Transverse colon (tissue), 4 donors: ENCODE data around the gene SLC2A4. TPM values are rescaled to one million over a fixed set of nuclear protein-coding genes. Genes with fewer than 3 reads are reported as not detected.

Experiments used
- DNase-seq: peaks from one replicate; pipeline ENCODE4 v3.0.0-alpha.2; 2019
- H3K27ac ChIP-seq, 4 donors: fragments of 200-600 bp; sonication (generic); 2 replicates each; pipeline ENCODE4 v1.5.1; 2016 to 2018; ENCODE audit warnings: inconsistent platforms in 4 of 4
- H3K27me3 ChIP-seq: fragments of 200-600 bp; sonication (generic); 2 replicates; pipeline ENCODE4 v1.5.1; 2017; ENCODE audit warnings: inconsistent platforms
- H3K36me3 ChIP-seq, 4 donors: fragments of 200-600 bp; sonication (generic); 2 replicates each; pipeline ENCODE4 v1.5.1; 2017 to 2019; ENCODE audit warnings: inconsistent platforms in 4 of 4
- H3K4me1 ChIP-seq, 4 donors: fragments of 200-600 bp; sonication (generic); 2 replicates each; pipeline ENCODE4 v1.5.1; 2017 to 2020; ENCODE audit warnings: inconsistent platforms in 4 of 4
- H3K4me3 ChIP-seq, 4 donors: fragments of 200-600 bp; sonication (generic); 1 replicate in 1 of 4; 2 replicates in 3 of 4; pipeline versions ENCODE4 v1.5.1 to v1.6.1; 2017 to 2019; ENCODE audit warnings: inconsistent platforms in 4 of 4
- H3K9me3 ChIP-seq, 2 donors: fragments of 200-600 bp; sonication (generic); 2 replicates each; pipeline ENCODE4 v1.5.1; 2017 to 2019; ENCODE audit warnings: inconsistent platforms in 2 of 2
- CTCF ChIP-seq, 5 experiments: fragments of 200-600 bp in 3 of 5; fragments of 450-650 bp in 2 of 5; sonication (generic) in 3 of 5; IDR thresholded peaks; 1 replicate in 2 of 5; 2 replicates in 3 of 5; pipeline ENCODE4 v1.5.1; 2016 to 2017; ENCODE audit warnings: antibody characterized with exemption in 5 of 5, inconsistent platforms in 3 of 5, mild to moderate bottlenecking in 2 of 5, moderate library complexity in 1 of 5
- EP300 ChIP-seq: sonication (generic); formaldehyde crosslinking; IDR thresholded peaks from one replicate; pipeline ENCODE4 v1.6.1; 2017; ENCODE audit warnings: antibody characterized with exemption, low read depth
- POLR2A ChIP-seq: fragments of 450-650 bp; IDR thresholded peaks from one replicate; pipeline ENCODE4 v1.6.1; 2016; ENCODE audit warnings: antibody characterized with exemption, mild to moderate bottlenecking, moderate library complexity
- POLR2AphosphoS5 ChIP-seq, 3 donors: sonication (generic); formaldehyde crosslinking; IDR thresholded peaks; one replicate each; pipeline ENCODE4 v1.6.1; 2016; ENCODE audit warnings: antibody characterized with exemption in 3 of 3
- WGBS, 2 donors: methylation state at CpG; one replicate each; pipeline ENCODE4 v1.1.5; 2018; ENCODE audit warnings: low coverage in 1 of 2; 5-methylcytosine and 5-hydroxymethylcytosine counted together
- in situ Hi-C, 4 donors: fragments of 200-750 bp; cut with MboI; loops; one replicate each; pipeline versions ENCODE4 v1.15.0 to v1.15.1; 2017; ENCODE audit warnings: low sequenced_read_pairs in 3 of 4, low pct_ligation_motif_present in 1 of 4, low pct_unique_long_range_greater_than_20kb in 1 of 4
- intact Hi-C: fragments of 100-400 bp; cut with DNase I; formaldehyde crosslinking; loops from one replicate; pipeline ENCODE4 v1.15.1; 2023; ENCODE audit warnings: low total_unique reads
- total RNA-seq, 4 donors: library from RNA; depleted of rRNA; stranded (reverse); fragments of >200 nt; gene quantifications; one replicate each; pipeline ENCODE4 v1.1.0, GENCODE V29; 2016

SLC2A4 gene
- total RNA-seq, 4 donors from 2014 or later, result 9.7 to 35.5 (median 20.3) TPM

- DNase-seq, result no peak
- TF ChIP-seq POLR2AphosphoS5 (IDR thresholded peaks at IDR 0.05) (peak in 2 of 3 donors; percentile 9 to 21), EP300 (no peak)
- Histone ChIP-seq H3K27ac (peak overlapping the region; percentile 84 to 89 (median 86)), H3K9me3 (no peaks in the 10 kb centered on the region), H3K36me3 (no peaks in the 10 kb centered on the region), H3K4me1 (peaks cover 12 to 42% (median 33%) of the 10 kb centered on the region in 4 donors), H3K27me3 (no peaks in the 10 kb centered on the region), H3K4me3 (peak overlapping the region; percentile 41 to 71 (median 48))
- intact Hi-C loops (loop anchor here (2.0 kb wide), 1 partner anchor 15 kb away; no protein-coding TSS in a partner anchor), in situ Hi-C loops (loop anchor here in 2 of 4 donors (25.0 kb wide), 1 partner anchor 245 kb away; the partner anchor contains the start of genes SLC16A11 (in 2 of the 2) and SLC16A13 (in 2 of the 2))
- 9% methylated on average over 43 of the region's 43 CpGs; no CpG with 5 or more reads in 1 of the 2 donors for WGBS, 2 donors
Measured at GRCh38 chr17:7281953-7282751, 634 bp downstream of the SLC2A4 start.

GRCh38 chr17:7282752-7283321 is 1.3 kb downstream of the SLC2A4 start:
- no peak for DNase-seq
- in situ Hi-C loops, result loop anchor here in 2 of 4 donors (25.0 kb wide), 1 partner anchor 246 kb away; the partner anchor contains the start of genes SLC16A11 (in 2 of the 2) and SLC16A13 (in 2 of the 2)
- intact Hi-C loops, result no loop called here
- 20 to 52% methylated on average over 1 to 6 of the region's 6 CpGs for WGBS, 2 donors
- H3K36me3 ChIP-seq, result no peaks in the 10 kb centered on the region
- no peak for TF ChIP-seq POLR2AphosphoS5 (IDR thresholded peaks at IDR 0.05)
- TF ChIP-seq CTCF (IDR thresholded peaks at IDR 0.05), result peak in 3 of 5 experiments; percentile 7 to 48 (median 33)
- H3K4me3 ChIP-seq, result peak overlapping the region in 3 of 4 donors; percentile 43 to 71 (median 54)
- no peaks in the 10 kb centered on the region for H3K9me3 ChIP-seq
- peak overlapping the region; percentile 84 to 89 (median 86) for H3K27ac ChIP-seq
- peaks cover 12 to 42% (median 33%) of the 10 kb centered on the region in 4 donors for H3K4me1 ChIP-seq
- no peaks in the 10 kb centered on the region for H3K27me3 ChIP-seq

- in situ Hi-C loops, result loop anchor here in 2 of 4 donors (25.0 kb wide), 1 partner anchor 246 kb away; the partner anchor contains the start of genes SLC16A11 (in 2 of the 2) and SLC16A13 (in 2 of the 2)
- no peak for DNase-seq
Measured at GRCh38 chr17:7283471-7284216, 2.1 kb downstream of the SLC2A4 start.

More at GRCh38 chr17:7283471-7284216, 2.1 kb downstream of the SLC2A4 start:
- WGBS, 2 donors, result 81 to 100% methylated on average over 1 to 18 of the region's 18 CpGs
- Histone ChIP-seq H3K4me3 (no peak overlapping the region), H3K9me3 (no peaks in the 10 kb centered on the region), H3K36me3 (no peaks in the 10 kb centered on the region), H3K27me3 (no peaks in the 10 kb centered on the region), H3K27ac (peak overlapping the region; percentile 84 to 89 (median 86)), H3K4me1 (peaks cover 12 to 42% (median 33%) of the 10 kb centered on the region in 4 donors)
- TF ChIP-seq CTCF (IDR thresholded peaks at IDR 0.05) (no peak), POLR2AphosphoS5 (IDR thresholded peaks at IDR 0.05) (no peak), POLR2A (no peak), EP300 (no peak)
- intact Hi-C loops, result no loop called here
